Upper lobe of right lung (tissue), 1 donor: ENCODE data around the gene COBL. TPM values are rescaled to one million over a fixed set of nuclear protein-coding genes. Genes with fewer than 3 reads are reported as not detected.

Experiments
- ATAC-seq: fragments of 200-7000 bp; cut with Tn5 transposase; one replicate; pipeline ENCODE4 v1.9.1; 2020; ENCODE audit warnings: mild to moderate bottlenecking, moderate library complexity
- DNase-seq: peaks from one replicate; pipeline ENCODE4 v3.0.0-alpha.2; 2020
- H3K27ac ChIP-seq: fragments of 200-600 bp; one replicate; pipeline ENCODE4 v1.8.0; 2022
- H3K27me3 ChIP-seq: fragments of 200-600 bp; one replicate; pipeline ENCODE4 v1.8.0; 2022; ENCODE audit warnings: mild to moderate bottlenecking
- H3K36me3 ChIP-seq: fragments of 200-600 bp; one replicate; pipeline ENCODE4 v1.8.0; 2022
- H3K4me1 ChIP-seq: fragments of 200-600 bp; one replicate; pipeline ENCODE4 v1.8.0; 2022
- H3K4me3 ChIP-seq: fragments of 200-600 bp; one replicate; pipeline ENCODE4 v1.8.0; 2022; ENCODE audit warnings: mild to moderate bottlenecking
- H3K9me3 ChIP-seq: fragments of 200-600 bp; one replicate; pipeline ENCODE4 v1.8.0; 2022
- CTCF ChIP-seq: fragments of 200-600 bp; IDR thresholded peaks from one replicate; pipeline ENCODE4 v1.8.0; 2022; ENCODE audit warnings: antibody characterized with exemption
- intact Hi-C: fragments of 100-400 bp; cut with DNase I; formaldehyde crosslinking; loops from one replicate; pipeline ENCODE4 v1.11.0; 2022
- total RNA-seq: library from RNA; stranded (reverse); fragmentation: NEBNext Ultra II Directional; extraction: Animal tissue kit (Norgen Biotek cat#: 25700); gene quantifications from one replicate; pipeline ENCODE4 v1.2.1, GENCODE V29; 2021
- donor health status: DM: no; HTN: yes; CAD: no; lungs with severe emphysema.

COBL gene
- total RNA-seq, 1 donor from 2014 or later: 29.2 TPM

GRCh38 chr7:51027935-51028830, 288.4 kb downstream of the COBL start:
- intact Hi-C loops: no loop called here
- no peak overlapping the region for H3K4me3 ChIP-seq
- H3K36me3 ChIP-seq: no peaks in the 10 kb centered on the region
- H3K4me1 ChIP-seq: no peaks in the 10 kb centered on the region
- no peak overlapping the region for H3K27ac ChIP-seq
- no peaks in the 10 kb centered on the region for H3K9me3 ChIP-seq
- ATAC-seq (no peak), DNase-seq (peak; percentile 53)
- no peaks in the 10 kb centered on the region for H3K27me3 ChIP-seq
- no peak for TF ChIP-seq CTCF

- Histone ChIP-seq H3K9me3 (no peaks in the 10 kb centered on the region), H3K27ac (no peak overlapping the region), H3K27me3 (no peaks in the 10 kb centered on the region), H3K4me3 (no peak overlapping the region), H3K36me3 (no peaks in the 10 kb centered on the region), H3K4me1 (no peaks in the 10 kb centered on the region)
- intact Hi-C loops: no loop called here
- no peak for TF ChIP-seq CTCF
- ATAC-seq (no peak), DNase-seq (peak; percentile 40)
These were observed 289.3 kb downstream of the COBL start for GRCh38 chr7:51027106-51027934.

- ATAC-seq (no peak), DNase-seq (peak; percentile 45)
- intact Hi-C loops: no loop called here
- Histone ChIP-seq H3K36me3 (no peaks in the 10 kb centered on the region), H3K9me3 (no peaks in the 10 kb centered on the region), H3K4me1 (no peaks in the 10 kb centered on the region), H3K27ac (no peak overlapping the region), H3K27me3 (no peaks in the 10 kb centered on the region), H3K4me3 (no peak overlapping the region)
- no peak for TF ChIP-seq CTCF
These were observed 290.3 kb downstream of the COBL start for GRCh38 chr7:51026341-51026740.

GRCh38 chr7:51025668-51026067, 290.9 kb downstream of the COBL start:
- Histone ChIP-seq H3K9me3 (no peaks in the 10 kb centered on the region), H3K4me3 (no peak overlapping the region), H3K4me1 (no peaks in the 10 kb centered on the region), H3K27ac (no peak overlapping the region), H3K36me3 (no peaks in the 10 kb centered on the region), H3K27me3 (no peaks in the 10 kb centered on the region)
- DNase-seq (no peak), ATAC-seq (no peak)
- intact Hi-C loops: no loop called here
- TF ChIP-seq CTCF: no peak

GRCh38 chr7:51024867-51025266, 291.7 kb downstream of the COBL start:
- DNase-seq (peak; percentile 35), ATAC-seq (no peak)
- TF ChIP-seq CTCF: no peak
- no peak overlapping the region for H3K27ac ChIP-seq
- no peaks in the 10 kb centered on the region for H3K4me1 ChIP-seq
- intact Hi-C loops: no loop called here
- H3K4me3 ChIP-seq: no peak overlapping the region
- H3K9me3 ChIP-seq: no peaks in the 10 kb centered on the region
- no peaks in the 10 kb centered on the region for H3K36me3 ChIP-seq
- no peaks in the 10 kb centered on the region for H3K27me3 ChIP-seq
